Esophagus (tissue), 2 donors: ENCODE data around the gene POC1B. TPM values are rescaled to one million over a fixed set of nuclear protein-coding genes. Genes with fewer than 3 reads are reported as not detected.
"Not testable (repeated sequence)": the region's sequence is repeated elsewhere in the genome, so short reads cannot be mapped to it uniquely, and the experiment has no call there.

Experiments
- H3K27ac ChIP-seq, 2 donors: one replicate each; pipeline ENCODE4 v1.5.1; 2013; ENCODE audit warnings: low read depth in 2 of 2, mild to moderate bottlenecking in 2 of 2, inconsistent platforms in 1 of 2, low read length in 1 of 2, moderate library complexity in 1 of 2
- H3K27me3 ChIP-seq, 2 donors: one replicate each; pipeline ENCODE4 v1.6.1; 2013; ENCODE audit warnings: low read length in 2 of 2, control low read depth in 1 of 2, mild to moderate bottlenecking in 1 of 2; ENCODE audit not compliant: insufficient read depth in 2 of 2, control insufficient read depth in 1 of 2
- H3K36me3 ChIP-seq, 2 donors: one replicate each; pipeline ENCODE4 v1.6.1; 2013; ENCODE audit warnings: low read length in 1 of 2; ENCODE audit not compliant: control insufficient read depth in 2 of 2, insufficient read depth in 2 of 2
- H3K4me1 ChIP-seq, 2 donors: one replicate each; pipeline ENCODE4 v1.6.1; 2013; ENCODE audit warnings: low read length in 1 of 2; ENCODE audit not compliant: control insufficient read depth in 2 of 2, insufficient read depth in 2 of 2
- H3K4me3 ChIP-seq, 2 donors: one replicate each; pipeline ENCODE4 v1.5.1; 2013; ENCODE audit warnings: low read length in 2 of 2, mild to moderate bottlenecking in 2 of 2, low read depth in 1 of 2, moderate library complexity in 1 of 2
- H3K9me3 ChIP-seq, 2 donors: one replicate each; pipeline ENCODE4 v1.6.1; 2013; ENCODE audit warnings: mild to moderate bottlenecking in 2 of 2, low read depth in 1 of 2, low read length in 1 of 2, moderate library complexity in 1 of 2; ENCODE audit not compliant: control insufficient read depth in 2 of 2, insufficient read depth in 1 of 2
- WGBS, 2 donors: extraction: QIAGEN DNeasy Blood & Tissue Kit; methylation state at CpG; one replicate each; pipeline ENCODE4 v1.1.7; 2013; 5-methylcytosine and 5-hydroxymethylcytosine counted together
- polyA plus RNA-seq, 2 donors: library from polyadenylated mRNA; stranded (reverse); fragments of 200-250 nt; gene quantifications; one replicate each; pipeline ENCODE4 v1.2.3, GENCODE V29; 2013
- donor health status: healthy with polysubstance abuse.
- donor health status: Bipolar disorder and iron deficiency.

The POC1B gene
- polyA plus RNA-seq, 2 donors, result 4.0 to 5.5 TPM

DNA sequence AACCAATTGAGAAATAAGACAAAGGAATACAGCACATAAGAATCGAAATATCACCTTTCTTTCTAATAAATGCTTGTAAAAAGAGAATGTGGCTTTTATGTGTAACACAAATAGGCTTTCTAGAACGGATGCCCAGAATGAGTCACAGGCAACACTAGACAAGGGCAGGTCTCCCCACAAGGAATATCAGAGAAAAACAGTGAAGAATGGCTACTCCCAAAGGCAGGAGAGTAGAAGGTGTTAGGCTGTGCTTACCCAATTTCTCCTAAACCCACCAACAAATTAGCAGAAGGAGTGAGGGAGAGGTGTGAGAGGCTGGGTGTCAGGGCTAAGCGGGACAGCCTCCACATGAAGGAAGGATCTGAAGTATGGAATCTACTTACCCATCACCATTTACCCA, 56.5 kb downstream of the POC1B start:
- H3K9me3 ChIP-seq, result no peaks in the 10 kb centered on the region
- H3K36me3 ChIP-seq, result no peaks in the 10 kb centered on the region
- H3K4me3 ChIP-seq, result no peak overlapping the region
- no peaks in the 10 kb centered on the region for H3K27me3 ChIP-seq
- WGBS, 2 donors, result 68 to 72% methylated on average over 3 of the region's 3 CpGs
- H3K27ac ChIP-seq, result no peak overlapping the region
- no peaks in the 10 kb centered on the region for H3K4me1 ChIP-seq

DNA sequence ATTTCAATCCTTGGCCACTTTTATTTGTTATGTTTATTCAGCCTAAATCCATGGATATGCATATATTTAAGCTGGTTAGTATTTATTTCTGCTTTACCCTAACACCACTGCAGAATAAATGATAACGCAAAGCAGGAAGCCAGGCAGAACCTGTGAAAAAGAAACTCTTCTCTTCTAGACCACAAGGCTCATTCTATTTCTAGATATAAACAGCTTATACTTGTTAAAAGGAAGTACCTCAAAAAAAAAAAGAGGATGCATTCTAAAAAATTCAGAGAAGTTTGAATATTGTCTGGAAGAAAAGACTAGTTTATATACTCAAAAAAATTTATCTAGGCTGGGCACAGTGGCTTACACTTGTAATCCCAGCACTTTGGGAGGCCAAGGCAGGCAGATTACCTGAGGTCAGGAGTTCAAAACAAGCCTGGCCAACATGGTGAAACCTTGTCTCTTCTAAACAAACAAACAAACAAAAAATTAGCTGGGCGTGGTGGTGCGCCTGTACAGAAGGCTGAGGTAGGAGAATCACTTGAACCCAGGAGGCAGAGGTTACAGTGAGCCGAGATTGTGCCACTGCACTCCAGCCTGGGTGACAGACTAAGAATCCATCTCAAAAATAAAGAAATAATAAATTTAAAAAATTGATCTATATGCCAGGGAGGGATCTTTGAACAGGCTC, 57.1 kb downstream of the POC1B start:
- Histone ChIP-seq H3K4me1 (no peaks in the 10 kb centered on the region), H3K9me3 (no peaks in the 10 kb centered on the region), H3K27me3 (no peaks in the 10 kb centered on the region), H3K27ac (no peak overlapping the region), H3K36me3 (no peaks in the 10 kb centered on the region), H3K4me3 (no peak overlapping the region)
- WGBS, 2 donors, result 71 to 79% methylated on average over 4 of the region's 4 CpGs

DNA sequence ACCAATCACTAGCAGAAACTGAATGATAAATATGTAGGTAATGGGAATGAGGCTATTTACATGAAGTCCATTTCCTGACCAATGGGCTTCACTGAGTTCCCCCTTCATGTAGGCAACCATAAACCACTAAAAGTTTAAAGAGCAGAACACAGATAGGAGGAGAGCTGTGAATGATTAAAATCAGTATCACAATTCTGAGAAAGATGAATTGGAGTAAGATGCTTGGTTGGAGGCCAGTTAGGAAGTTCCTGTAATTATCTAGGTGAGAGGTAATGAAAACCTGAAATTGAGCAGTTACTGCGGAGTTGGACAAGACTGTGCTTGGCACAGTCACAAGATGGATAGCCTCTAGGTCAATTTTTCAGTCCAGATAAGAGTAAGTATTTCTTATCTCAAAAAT, 57.8 kb downstream of the POC1B start:
- WGBS, 2 donors, result 62 to 70% methylated on average over 1 of the region's 1 CpG
- no peak overlapping the region for H3K27ac ChIP-seq

DNA sequence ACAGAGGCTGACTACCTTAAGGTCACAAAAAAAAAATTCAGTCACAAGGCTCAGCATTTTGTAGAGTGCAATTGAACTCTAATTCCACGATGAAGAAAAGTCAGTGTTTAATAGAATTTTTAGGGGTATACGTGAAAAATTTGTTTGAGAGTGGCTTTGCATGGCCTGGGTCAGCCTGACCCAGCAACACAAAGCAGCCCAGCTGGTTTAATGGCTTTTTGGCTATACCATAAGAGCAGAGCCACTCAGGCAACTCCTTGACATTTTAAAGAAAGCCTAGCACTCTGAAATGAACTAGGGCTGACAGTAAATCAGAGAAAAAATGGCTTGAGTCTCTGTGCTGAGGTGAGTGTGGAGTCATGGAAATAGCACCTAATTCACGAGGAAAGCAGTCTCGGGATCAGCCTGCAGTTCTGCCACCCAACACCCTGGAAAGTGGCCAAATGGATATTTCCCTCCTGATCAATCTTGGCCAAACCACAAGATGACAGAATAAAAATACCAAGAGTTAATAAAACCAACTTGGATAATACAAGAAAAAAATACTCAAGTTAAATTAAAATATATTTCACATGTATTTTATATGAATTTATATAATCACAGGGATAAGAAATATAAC, 60.8 kb downstream of the POC1B start:
- Histone ChIP-seq H3K27ac (no peak overlapping the region), H3K27me3 (no peaks in the 10 kb centered on the region), H3K4me1 (no peaks in the 10 kb centered on the region), H3K4me3 (no peak overlapping the region), H3K36me3 (no peaks in the 10 kb centered on the region), H3K9me3 (no peaks in the 10 kb centered on the region)
- whole genome bisulfite sequencing, 2 donors, result 63 to 79% methylated on average over 4 of the region's 4 CpGs

More for the DNA sequence above, 57.8 kb downstream of the POC1B start:
- Histone ChIP-seq H3K27me3 (no peaks in the 10 kb centered on the region), H3K9me3 (no peaks in the 10 kb centered on the region), H3K4me3 (no peak overlapping the region), H3K4me1 (no peaks in the 10 kb centered on the region), H3K36me3 (no peaks in the 10 kb centered on the region)

DNA sequence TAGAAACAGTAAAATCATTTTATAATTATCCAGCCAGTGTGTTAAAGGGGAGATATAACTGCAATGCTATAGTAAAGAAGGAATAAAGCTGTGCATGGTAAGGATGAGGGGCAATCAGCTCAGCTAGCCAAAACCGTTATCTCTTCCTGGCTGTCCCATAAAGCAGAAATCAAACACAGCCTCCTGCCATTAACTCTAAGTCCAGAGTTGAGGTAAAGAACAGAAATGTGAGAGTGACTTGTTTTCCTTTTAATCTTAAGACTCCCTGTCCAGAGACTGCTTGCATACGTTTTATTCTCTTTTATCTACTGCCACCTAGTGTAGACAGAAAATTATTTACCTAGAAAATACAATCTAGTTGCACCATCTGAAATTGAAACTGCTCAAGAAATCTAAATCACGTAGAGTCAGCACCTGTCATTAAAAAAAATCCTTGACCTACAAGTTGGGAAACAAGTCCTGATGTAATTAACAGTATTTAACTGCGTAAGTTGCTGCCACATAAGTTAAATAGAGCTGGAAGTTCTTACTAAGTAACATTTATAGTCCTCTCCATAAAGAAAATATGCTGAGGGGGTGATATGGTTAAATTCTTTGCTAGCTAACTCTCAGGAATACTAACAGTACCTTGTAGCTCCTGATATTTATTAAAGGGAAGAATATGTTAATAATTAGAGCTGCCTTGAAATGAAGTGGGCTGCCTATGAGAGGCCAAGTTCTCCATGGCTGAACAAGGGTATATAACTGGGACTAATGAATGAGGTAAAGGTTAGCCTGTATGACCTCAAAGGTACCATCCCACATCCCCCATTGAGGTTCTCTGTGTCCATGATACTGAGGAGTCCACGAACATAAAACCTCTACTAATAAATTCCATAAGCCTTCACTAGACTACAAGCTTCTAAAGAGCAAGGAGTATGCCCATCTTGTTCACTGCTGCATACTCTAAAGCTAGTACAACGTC, 63.9 kb downstream of the POC1B start:
- no peaks in the 10 kb centered on the region for H3K9me3 ChIP-seq
- H3K4me1 ChIP-seq, result no peaks in the 10 kb centered on the region
- H3K27ac ChIP-seq, result no peak overlapping the region
- no peaks in the 10 kb centered on the region for H3K27me3 ChIP-seq
- H3K36me3 ChIP-seq, result no peaks in the 10 kb centered on the region
- 24% methylated on average over 6 of the region's 6 CpGs for WGBS, 2 donors
- no peak overlapping the region for H3K4me3 ChIP-seq

DNA sequence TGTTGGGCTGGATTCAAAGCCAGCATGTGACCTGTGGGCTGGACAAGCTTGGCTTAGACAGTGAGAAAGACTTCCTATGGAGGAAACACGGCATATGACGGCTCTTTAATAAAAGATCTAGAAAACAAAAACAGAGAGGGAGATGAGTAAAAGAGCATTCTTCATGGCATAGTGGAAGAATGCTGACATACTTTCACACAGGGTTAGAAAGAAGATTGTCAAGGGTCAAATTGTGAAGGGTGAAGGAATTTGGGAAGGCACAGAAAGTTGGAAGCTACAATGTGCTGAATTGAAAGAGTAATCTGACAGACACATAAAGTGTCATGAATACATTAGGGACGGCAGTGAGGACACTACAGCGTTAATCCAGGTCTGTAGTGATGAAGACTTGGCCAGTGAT, 64.7 kb downstream of the POC1B start:
- H3K27ac ChIP-seq, result no peak overlapping the region
- 61 to 67% methylated on average over 4 of the region's 4 CpGs for whole genome bisulfite sequencing, 2 donors
- H3K9me3 ChIP-seq, result no peaks in the 10 kb centered on the region
- no peaks in the 10 kb centered on the region for H3K4me1 ChIP-seq
- H3K4me3 ChIP-seq, result no peak overlapping the region
- H3K27me3 ChIP-seq, result no peaks in the 10 kb centered on the region
- H3K36me3 ChIP-seq, result no peaks in the 10 kb centered on the region

DNA sequence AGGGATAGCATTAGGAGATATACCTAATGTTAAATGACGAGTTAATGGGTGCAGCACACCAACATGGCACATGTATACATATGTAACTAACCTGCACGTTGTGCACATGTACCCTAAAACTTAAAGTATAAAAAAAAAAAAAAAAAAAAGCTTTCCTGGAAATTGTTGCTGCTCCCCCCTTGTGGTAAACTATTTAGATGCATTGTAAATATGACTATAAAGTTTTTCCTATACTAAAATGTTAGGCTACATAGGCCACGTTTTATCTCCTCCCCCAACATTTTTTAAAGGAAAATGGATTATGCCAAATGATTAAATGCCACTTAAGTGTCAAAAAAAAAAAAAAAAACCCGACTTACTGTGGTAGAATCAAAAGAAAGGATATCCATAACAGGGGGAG, 66.6 kb downstream of the POC1B start:
- WGBS, 2 donors, result 47 to 57% methylated on average over 3 to 4 of the region's 4 CpGs
- H3K9me3 ChIP-seq, H3K27me3 ChIP-seq, H3K4me3 ChIP-seq, H3K36me3 ChIP-seq, H3K4me1 ChIP-seq, H3K27ac ChIP-seq: not testable (repeated sequence)

DNA sequence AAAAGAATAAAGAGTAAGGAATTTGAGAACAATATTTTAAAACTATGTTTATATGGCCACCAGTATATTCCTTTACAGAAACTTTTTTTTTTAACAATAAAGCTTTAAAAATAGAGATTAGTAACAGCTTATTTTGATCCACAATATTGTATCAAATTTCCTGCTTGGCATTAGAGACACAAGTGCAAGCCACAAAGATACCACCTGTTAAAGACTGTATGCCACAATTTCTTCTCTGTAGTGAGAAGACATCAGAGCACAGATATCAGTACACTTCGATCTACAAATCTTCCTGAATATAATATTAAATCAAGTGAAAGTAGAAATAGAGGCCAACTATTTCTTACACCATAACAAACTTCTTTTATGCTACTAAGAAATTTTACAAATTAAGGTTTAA, 69.3 kb downstream of the POC1B start:
- no peaks in the 10 kb centered on the region for H3K36me3 ChIP-seq
- no peak overlapping the region for H3K4me3 ChIP-seq
- H3K9me3 ChIP-seq, result no peaks in the 10 kb centered on the region
- 85 to 88% methylated on average over 1 of the region's 1 CpG for WGBS, 2 donors
- H3K27me3 ChIP-seq, result no peaks in the 10 kb centered on the region
- H3K4me1 ChIP-seq, result peaks cover 0 to 2% of the 10 kb centered on the region in 2 donors
- H3K27ac ChIP-seq, result no peak overlapping the region

DNA sequence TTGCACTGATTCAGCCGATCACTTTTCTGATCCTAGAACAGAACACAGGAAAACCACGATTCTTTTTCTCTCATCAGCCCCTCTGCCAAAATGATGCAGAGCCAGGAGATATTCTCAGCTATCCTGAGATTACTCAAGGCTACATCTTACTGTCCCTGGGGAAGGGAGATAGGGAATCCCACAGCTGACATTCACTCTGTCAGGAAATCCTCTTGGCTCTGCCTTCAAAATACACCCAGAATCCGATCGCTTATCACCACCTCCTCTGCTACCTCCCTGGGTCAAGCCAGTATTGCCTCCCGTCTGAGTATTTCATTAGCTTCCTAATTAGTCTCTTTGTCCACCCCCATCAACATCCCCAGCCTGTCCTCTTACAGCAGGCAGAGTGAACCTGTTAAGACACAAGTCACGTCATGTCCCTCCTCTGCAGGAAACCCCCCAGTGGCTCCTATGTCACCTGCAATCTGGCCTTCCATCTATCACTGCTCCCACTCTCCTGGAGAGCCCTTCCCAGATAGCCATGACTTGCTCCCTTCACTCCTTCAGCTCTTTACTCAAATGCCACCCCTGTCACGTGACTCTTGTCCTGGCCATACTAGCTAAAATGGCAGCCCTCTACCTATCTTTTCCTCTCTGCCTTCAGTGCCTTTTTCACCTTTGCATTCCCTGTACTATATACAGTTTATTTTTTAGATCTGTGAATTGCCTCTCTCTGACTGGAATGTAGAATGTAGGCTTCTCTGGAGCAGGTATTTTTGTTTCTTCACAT, 71.6 kb downstream of the POC1B start:
- 57 to 64% methylated on average over 7 of the region's 7 CpGs for WGBS, 2 donors
- peak overlapping the region; percentile 30 to 47 for H3K27ac ChIP-seq
- H3K27me3 ChIP-seq, result no peaks in the 10 kb centered on the region
- no peak overlapping the region for H3K4me3 ChIP-seq
- peaks cover 0 to 2% of the 10 kb centered on the region in 2 donors for H3K4me1 ChIP-seq
- no peaks in the 10 kb centered on the region for H3K9me3 ChIP-seq
- no peaks in the 10 kb centered on the region for H3K36me3 ChIP-seq
